NCI-H345 (cell line): ENCODE data around the gene IL26.

ENCODE experiments used
- DNase-seq: peaks from one replicate; lab custom pipeline; 2025; lab: John Stamatoyannopoulos, UW

IL26 gene

DNA sequence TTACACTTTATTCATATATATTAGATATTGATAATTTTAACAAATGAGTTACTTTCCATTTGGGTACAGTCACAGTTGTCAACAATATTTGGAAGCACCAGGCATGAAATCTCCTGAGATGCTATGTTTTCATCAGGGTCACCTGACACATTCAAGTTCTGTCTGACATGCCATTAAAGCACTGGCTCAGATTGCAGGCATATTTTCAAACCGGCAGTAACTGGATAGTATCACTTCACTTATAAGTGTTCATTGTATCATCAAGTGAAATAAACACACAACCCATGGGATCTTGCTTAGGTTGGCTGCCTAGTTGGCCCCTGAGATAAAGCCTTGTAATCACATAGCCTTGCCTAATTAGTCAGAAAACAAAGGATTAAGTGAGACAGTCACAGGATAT lies 70.8 kb downstream of the IL26 start:
- DNase-seq = no peak
